Natural killer cell treated with Interleukin-12 subunit alpha and Interleukin-12 subunit beta and Interleukin-15 and Interleukin-18, amount 100 ng/mL, for 72 hours (primary cell): ENCODE results near the gene IST1. TPM values are rescaled to one million over a fixed set of nuclear protein-coding genes. Genes with fewer than 3 reads are reported as not detected.
A peak's percentile ranks its signal among the peaks of the same experiment; 100 is the strongest.

Experiments
- ATAC-seq, 2 donors: fragments of 150-1000 bp; cut with Tn5 transposase in 1 of 2; sonication (Bioruptor Pico), chemical (Tn5 transposase) in 1 of 2; 2 replicates each; pipeline ENCODE4 v1.10.0; 2021
- DNase-seq: peaks from one replicate; pipeline ENCODE4 v3.0.0; 2022; ENCODE audit warnings: low spot score
- H3K27ac Mint-ChIP-seq, 2 donors: 1 replicate in 1 of 2; 2 replicates in 1 of 2; pipeline ENCODE4 v1.8.0; 2022; ENCODE audit warnings: mixed read lengths in 2 of 2, mild to moderate bottlenecking in 1 of 2, moderate library complexity in 1 of 2
- H3K27me3 Mint-ChIP-seq, 2 donors: 1 replicate in 1 of 2; 2 replicates in 1 of 2; pipeline ENCODE4 v1.8.0; 2022; ENCODE audit warnings: mixed read lengths in 2 of 2
- H3K36me3 Mint-ChIP-seq: one replicate; pipeline ENCODE4 v1.8.0; 2022; ENCODE audit warnings: mixed read lengths
- H3K4me1 Mint-ChIP-seq, 2 donors: 1 replicate in 1 of 2; 2 replicates in 1 of 2; pipeline ENCODE4 v1.8.0; 2022; ENCODE audit warnings: low read depth in 2 of 2, mixed read lengths in 2 of 2, mild to moderate bottlenecking in 1 of 2
- H3K4me3 Mint-ChIP-seq: one replicate; pipeline ENCODE4 v1.8.0; 2022; ENCODE audit warnings: mixed read lengths
- H3K9me3 Mint-ChIP-seq: 2 replicates; pipeline ENCODE4 v1.8.0; 2022; ENCODE audit warnings: mixed read lengths
- total RNA-seq, 2 donors: library from RNA; stranded (reverse); gene quantifications; one replicate each; pipeline ENCODE4 v1.2.3, GENCODE V29; 2022

IST1 gene
- 100 to 1,000 TPM; 169 to 181 TPM for total RNA-seq

DNA sequence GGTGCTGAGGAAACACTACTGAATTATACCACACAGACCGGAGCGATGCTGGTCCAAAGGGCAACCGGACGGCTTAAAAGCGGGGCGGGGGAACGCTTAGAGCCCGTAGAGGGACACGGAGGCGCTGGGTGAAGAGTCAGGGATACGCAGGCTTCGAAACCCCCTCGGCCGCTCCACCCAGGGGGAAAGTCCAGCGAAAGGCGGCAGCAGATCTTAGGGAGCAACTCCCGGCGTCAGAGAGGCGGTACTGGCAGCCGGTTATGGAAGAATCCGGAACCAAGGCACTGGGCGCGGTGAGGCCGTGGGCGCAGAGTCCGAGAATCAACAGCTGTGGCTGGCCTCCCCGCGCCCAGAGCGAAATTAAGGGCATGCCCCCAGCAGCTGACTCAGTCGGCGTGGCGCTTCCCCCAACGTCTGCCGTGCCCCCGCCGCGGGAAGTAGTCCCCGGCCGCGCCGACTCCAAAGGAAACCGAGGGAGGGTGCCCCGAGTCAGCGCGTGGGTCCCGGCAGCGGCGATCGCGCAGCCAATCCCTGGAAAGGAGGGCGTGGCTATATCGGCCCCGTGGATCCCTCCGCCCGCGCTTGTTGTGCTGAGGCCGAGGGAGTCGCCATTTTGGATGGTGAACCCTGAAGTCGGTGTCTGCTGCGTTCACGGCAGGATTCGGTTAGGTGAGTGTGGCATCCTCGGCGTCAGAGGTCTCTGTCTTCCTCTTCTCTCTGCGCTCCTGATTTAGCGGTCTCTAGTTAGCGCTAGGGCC lies at the start of gene IST1:
TSS of gene IST1 (plus strand) at position 611 of the 758 bp plus-strand sequence. CDS start 20,110 bp downstream, outside the sequence.
- H3K36me3 Mint-ChIP-seq = no peaks in the 10 kb centered on the region
- H3K27me3 Mint-ChIP-seq = no peaks in the 10 kb centered on the region
- H3K4me1 Mint-ChIP-seq = peaks cover 13 to 14% of the 10 kb centered on the region in 2 donors
- H3K9me3 Mint-ChIP-seq = no peaks in the 10 kb centered on the region
- peak within 1 kb of the TSS; percentile 78 to 94 for H3K27ac Mint-ChIP-seq
- DNase-seq = peak; percentile 98
- peak; percentile 97 for ATAC-seq
- peak within 1 kb of the TSS; percentile 92 for H3K4me3 Mint-ChIP-seq

GRCh38 chr16:71845639-71846430 lies 49.5 kb upstream of the IST1 start, which contains the start of gene ATXN1L:
TSS of gene ATXN1L (plus strand) at chr16:71845976. CDS start at chr16:71849741, 3,765 bp downstream.
- ATAC-seq (peak; percentile 96 to 97), DNase-seq (peak; percentile 95)
- Mint-ChIP-seq H3K4me1 (peaks cover 25 to 37% of the 10 kb centered on the region in 2 donors), H3K27ac (peak within 1 kb of the TSS; percentile 84 to 97), H3K27me3 (no peaks in the 10 kb centered on the region), H3K4me3 (peak within 1 kb of the TSS; percentile 88), H3K9me3 (no peaks in the 10 kb centered on the region), H3K36me3 (peaks cover 19% of the 10 kb centered on the region)

- H3K9me3 Mint-ChIP-seq = no peaks in the 10 kb centered on the region
- ATAC-seq = no peak
- peak overlapping the region; percentile 84 to 97 for H3K27ac Mint-ChIP-seq
- no peak for DNase-seq
- peak overlapping the region; percentile 88 for H3K4me3 Mint-ChIP-seq
- no peaks in the 10 kb centered on the region for H3K27me3 Mint-ChIP-seq
- H3K4me1 Mint-ChIP-seq = peaks cover 25 to 37% of the 10 kb centered on the region in 2 donors
- peaks cover 19% of the 10 kb centered on the region for H3K36me3 Mint-ChIP-seq
These were observed 48.9 kb upstream of the IST1 start for GRCh38 chr16:71846431-71846830.

DNA sequence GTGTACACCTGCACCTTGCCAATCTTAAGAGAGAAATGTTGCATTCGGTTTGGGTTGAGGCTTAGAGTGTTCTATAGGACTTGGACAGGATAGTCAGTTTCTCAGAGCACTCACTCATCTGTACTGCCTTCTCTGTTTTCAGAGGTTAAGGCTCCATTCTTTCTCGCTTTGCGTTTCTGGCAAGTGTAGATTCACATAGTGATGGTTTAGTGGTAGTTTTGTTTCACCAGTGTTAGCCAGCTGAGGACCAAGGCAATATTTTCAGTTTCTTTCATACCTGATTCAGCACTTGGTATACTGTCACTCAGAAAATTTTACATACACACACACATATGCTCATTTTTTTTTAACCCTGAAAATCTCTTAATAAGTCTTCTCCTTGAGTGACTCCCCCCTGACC lies 48.2 kb upstream of the IST1 start:
- peak overlapping the region; percentile 84 to 97 for H3K27ac Mint-ChIP-seq
- DNase-seq (no peak), ATAC-seq (no peak)
- peaks cover 19% of the 10 kb centered on the region for H3K36me3 Mint-ChIP-seq
- H3K9me3 Mint-ChIP-seq = no peaks in the 10 kb centered on the region
- no peaks in the 10 kb centered on the region for H3K27me3 Mint-ChIP-seq
- H3K4me3 Mint-ChIP-seq = peak overlapping the region; percentile 88
- peaks cover 25 to 37% of the 10 kb centered on the region in 2 donors for H3K4me1 Mint-ChIP-seq

DNA sequence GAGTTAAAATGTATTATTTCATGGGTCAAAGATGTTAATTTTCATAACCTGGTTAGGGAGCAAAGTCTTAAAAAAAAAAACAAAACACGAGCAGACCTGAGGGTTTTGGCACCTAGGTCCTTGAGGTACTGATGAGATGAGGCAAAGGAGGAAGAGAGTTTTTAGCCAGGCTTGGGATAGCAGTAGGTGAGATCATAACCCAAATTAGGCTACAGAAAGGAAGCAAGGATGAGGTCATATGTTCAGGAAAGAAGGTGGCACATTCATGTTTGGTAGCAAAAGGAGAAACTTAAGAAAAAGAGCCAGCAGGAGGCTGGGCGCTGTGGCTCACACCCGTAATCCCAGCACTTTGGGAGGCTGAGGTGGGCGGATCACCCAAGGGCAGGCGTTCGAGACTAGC lies 46.7 kb upstream of the IST1 start:
- Mint-ChIP-seq H3K27ac (peak overlapping the region in 1 of 2 donors; percentile 97), H3K27me3 (no peaks in the 10 kb centered on the region), H3K4me1 (peaks cover 20 to 40% of the 10 kb centered on the region in 2 donors), H3K4me3 (no peak overlapping the region), H3K36me3 (peaks cover 19% of the 10 kb centered on the region), H3K9me3 (no peaks in the 10 kb centered on the region)
- DNase-seq (no peak), ATAC-seq (no peak)

- H3K4me1 Mint-ChIP-seq = peaks cover 46 to 51% of the 10 kb centered on the region in 2 donors
These were observed 43.6 kb upstream of the IST1 start for GRCh38 chr16:71851746-71852145.

DNA sequence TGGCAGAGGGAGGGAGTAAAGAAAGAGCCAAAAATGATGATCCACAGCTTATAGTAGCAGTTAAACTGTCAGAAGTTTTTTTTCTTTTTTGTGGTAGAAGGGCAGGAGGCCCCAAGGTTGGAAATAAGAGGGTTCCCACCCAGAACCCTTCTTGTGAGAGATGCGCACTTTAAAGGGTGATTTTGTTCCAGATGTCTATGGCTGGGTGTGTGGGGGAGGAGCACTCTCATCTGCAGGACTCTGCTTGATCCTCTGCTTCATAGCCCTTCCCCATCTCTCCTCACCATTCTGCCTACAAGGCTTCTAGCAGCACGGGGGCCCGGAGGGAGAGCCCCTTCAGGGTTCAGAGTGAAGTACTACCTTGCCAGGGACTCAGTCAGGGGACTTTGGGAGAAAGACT lies 43.2 kb upstream of the IST1 start:
- no peak overlapping the region for H3K4me3 Mint-ChIP-seq
- H3K27me3 Mint-ChIP-seq = no peaks in the 10 kb centered on the region
- peaks cover 19% of the 10 kb centered on the region for H3K36me3 Mint-ChIP-seq
- H3K27ac Mint-ChIP-seq = peak overlapping the region in 1 of 2 donors; percentile 44
- no peak for ATAC-seq
- no peak for DNase-seq
- peaks cover 46 to 50% of the 10 kb centered on the region in 2 donors for H3K4me1 Mint-ChIP-seq
- no peaks in the 10 kb centered on the region for H3K9me3 Mint-ChIP-seq

More at GRCh38 chr16:71851746-71852145, 43.6 kb upstream of the IST1 start:
- peaks cover 19% of the 10 kb centered on the region for H3K36me3 Mint-ChIP-seq
- no peak for ATAC-seq
- H3K4me3 Mint-ChIP-seq = no peak overlapping the region
- H3K27me3 Mint-ChIP-seq = no peaks in the 10 kb centered on the region
- no peak for DNase-seq
- peak overlapping the region in 1 of 2 donors; percentile 44 for H3K27ac Mint-ChIP-seq
- H3K9me3 Mint-ChIP-seq = no peaks in the 10 kb centered on the region

GRCh38 chr16:71852561-71852960 lies 42.8 kb upstream of the IST1 start:
- Mint-ChIP-seq H3K27me3 (no peaks in the 10 kb centered on the region), H3K9me3 (no peaks in the 10 kb centered on the region), H3K27ac (peak overlapping the region in 1 of 2 donors; percentile 44), H3K4me3 (no peak overlapping the region), H3K36me3 (peaks cover 19% of the 10 kb centered on the region), H3K4me1 (peaks cover 46 to 49% of the 10 kb centered on the region in 2 donors)
- ATAC-seq (no peak), DNase-seq (no peak)

GRCh38 chr16:71853413-71853812 lies 41.9 kb upstream of the IST1 start:
- H3K4me1 Mint-ChIP-seq = peaks cover 41 to 43% of the 10 kb centered on the region in 2 donors
- peak overlapping the region; percentile 28 for H3K4me3 Mint-ChIP-seq
- DNase-seq = no peak
- H3K27me3 Mint-ChIP-seq = no peaks in the 10 kb centered on the region
- peaks cover 14% of the 10 kb centered on the region for H3K36me3 Mint-ChIP-seq
- peak overlapping the region; percentile 59 to 84 for H3K27ac Mint-ChIP-seq
- H3K9me3 Mint-ChIP-seq = no peaks in the 10 kb centered on the region
- ATAC-seq = no peak

DNA sequence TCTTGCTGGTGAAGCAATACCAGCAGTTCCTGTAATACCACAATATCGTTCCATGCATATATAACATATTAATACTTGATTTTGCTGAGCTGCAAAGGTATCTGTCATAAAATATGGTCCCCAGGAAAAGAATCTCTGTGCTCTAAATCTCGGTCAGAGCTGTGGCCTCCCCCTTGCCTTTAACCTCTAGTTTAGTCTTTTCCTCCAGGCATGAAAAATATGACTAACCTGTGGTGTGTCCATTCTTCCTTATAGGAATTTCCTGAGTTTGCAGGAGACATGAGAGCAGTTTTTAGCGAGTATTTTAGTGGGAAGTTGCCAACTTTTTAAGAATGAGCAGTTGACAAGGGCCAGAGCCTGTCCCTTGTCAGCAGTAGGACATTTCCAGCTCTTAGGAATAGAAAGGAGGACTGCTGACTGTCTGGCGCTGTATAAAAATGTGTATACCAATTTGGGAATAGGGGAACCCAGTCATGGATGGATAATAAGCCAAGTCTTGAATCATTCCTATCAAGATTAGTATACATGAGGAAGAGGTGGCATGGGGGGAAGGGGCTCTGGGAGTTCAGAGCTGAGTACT lies 40.9 kb upstream of the IST1 start:
- peaks cover 12% of the 10 kb centered on the region for H3K36me3 Mint-ChIP-seq
- peak overlapping the region; percentile 28 for H3K4me3 Mint-ChIP-seq
- peaks cover 35 to 46% of the 10 kb centered on the region in 2 donors for H3K4me1 Mint-ChIP-seq
- DNase-seq (no peak), ATAC-seq (no peak)
- H3K27ac Mint-ChIP-seq = peak overlapping the region; percentile 84 to 93
- no peaks in the 10 kb centered on the region for H3K27me3 Mint-ChIP-seq
- H3K9me3 Mint-ChIP-seq = no peaks in the 10 kb centered on the region

GRCh38 chr16:71855937-71856662 lies 39.2 kb upstream of the IST1 start:
- H3K9me3 Mint-ChIP-seq = no peaks in the 10 kb centered on the region
- H3K4me3 Mint-ChIP-seq = peak overlapping the region; percentile 84

GRCh38 chr16:71859762-71860521 lies 35.4 kb upstream of the IST1 start:
- H3K27me3 Mint-ChIP-seq = no peaks in the 10 kb centered on the region
- H3K4me1 Mint-ChIP-seq = peaks cover 25 to 36% of the 10 kb centered on the region in 2 donors
- peak overlapping the region in 1 of 2 donors; percentile 2 for H3K27ac Mint-ChIP-seq
- H3K4me3 Mint-ChIP-seq = no peak overlapping the region
- ATAC-seq (no peak), DNase-seq (no peak)
- H3K36me3 Mint-ChIP-seq = peaks cover 4% of the 10 kb centered on the region
- H3K9me3 Mint-ChIP-seq = no peaks in the 10 kb centered on the region

More at GRCh38 chr16:71855937-71856662, 39.2 kb upstream of the IST1 start:
- ATAC-seq (peak; percentile 91 to 93), DNase-seq (peak; percentile 68)
- peaks cover 4% of the 10 kb centered on the region for H3K36me3 Mint-ChIP-seq
- H3K4me1 Mint-ChIP-seq = peaks cover 32 to 46% of the 10 kb centered on the region in 2 donors
- peak overlapping the region; percentile 84 to 93 for H3K27ac Mint-ChIP-seq
- no peaks in the 10 kb centered on the region for H3K27me3 Mint-ChIP-seq
